SH-SY5Y (cell line): Measurements from ENCODE around the gene SYPL1.

Source experiments
- GATA2 ChIP-seq: IDR thresholded peaks from 2 replicates; pipeline ENCODE4 v1.6.1; 2011; ENCODE audit warnings: mild to moderate bottlenecking, low read depth, low read length
- GATA3 ChIP-seq: IDR thresholded peaks from 2 replicates; pipeline ENCODE4 v1.6.1; 2011; ENCODE audit warnings: low read depth, mild to moderate bottlenecking, low read length, moderate library complexity

GRCh38 chr7:106071999-106072714 lies 40.0 kb downstream of the SYPL1 start:
- TF ChIP-seq GATA2, result peak; percentile 89
- TF ChIP-seq GATA3, result peak; percentile 65
